SH-SY5Y (cell line): ENCODE data around the gene HSPA8.

Experiments used
- GATA2 ChIP-seq: IDR thresholded peaks from 2 replicates; pipeline ENCODE4 v1.6.1; 2011; ENCODE audit warnings: mild to moderate bottlenecking, low read depth, low read length
- GATA3 ChIP-seq: IDR thresholded peaks from 2 replicates; pipeline ENCODE4 v1.6.1; 2011; ENCODE audit warnings: low read depth, mild to moderate bottlenecking, low read length, moderate library complexity

GRCh38 chr11:123062892-123063825 lies 1.2 kb upstream of the HSPA8 start:
- TF ChIP-seq GATA2, result no peak
- no peak for TF ChIP-seq GATA3
